ENCODE results near the gene SPDYE6. TPM values are rescaled to one million over a fixed set of nuclear protein-coding genes. Genes with fewer than 3 reads are reported as not detected.

The SPDYE6 gene
- total and polyA plus RNA-seq, 4 donors, result 0.08 to 0.10 TPM; not detected in 2

GRCh38 chr7:102318482-102318971 is 37.7 kb downstream of the SPDYE6 start:
- Histone ChIP-seq H3K27me3 (ENCODE audit: control insufficient read depth in 3 of 3, insufficient read depth in 3 of 3, low read length in 2 of 3) (no peaks in the 10 kb centered on the region), H3K27ac (ENCODE audit: low read depth in 1 of 2, low read length in 1 of 2) (peak overlapping the region in 1 of 2 donors; percentile 59), H3K4me1 (ENCODE audit: control insufficient read depth in 5 of 5, insufficient read depth in 5 of 5, low read length in 5 of 5) (peaks cover 0 to 12% (median 0%) of the 10 kb centered on the region in 5 donors), H3K9me3 (ENCODE audit: control insufficient read depth in 4 of 4, insufficient read depth in 3 of 4, low read length in 3 of 4) (no peaks in the 10 kb centered on the region), H3K9ac (ENCODE audit: insufficient read depth in 1 of 2, low read length in 2 of 2) (no peak overlapping the region), H3K36me3 (ENCODE audit: control insufficient read depth in 4 of 4, insufficient read depth in 4 of 4, low read length in 4 of 4) (peaks cover 0 to 13% (median 0%) of the 10 kb centered on the region in 4 donors), H3K4me3 (no peak overlapping the region)
- TF ChIP-seq CTCF (IDR thresholded peaks at IDR 0.05; ENCODE audit: control extremely low read depth, extremely low read depth), result no peak
- DNase-seq, result peak in 1 of 3 donors; percentile 26
- ATAC-seq (ENCODE audit: insufficient read depth, low FRiP score), result no peak
- WGBS, 2 donors, result 66 to 72% methylated on average over 7 of the region's 7 CpGs

DNA sequence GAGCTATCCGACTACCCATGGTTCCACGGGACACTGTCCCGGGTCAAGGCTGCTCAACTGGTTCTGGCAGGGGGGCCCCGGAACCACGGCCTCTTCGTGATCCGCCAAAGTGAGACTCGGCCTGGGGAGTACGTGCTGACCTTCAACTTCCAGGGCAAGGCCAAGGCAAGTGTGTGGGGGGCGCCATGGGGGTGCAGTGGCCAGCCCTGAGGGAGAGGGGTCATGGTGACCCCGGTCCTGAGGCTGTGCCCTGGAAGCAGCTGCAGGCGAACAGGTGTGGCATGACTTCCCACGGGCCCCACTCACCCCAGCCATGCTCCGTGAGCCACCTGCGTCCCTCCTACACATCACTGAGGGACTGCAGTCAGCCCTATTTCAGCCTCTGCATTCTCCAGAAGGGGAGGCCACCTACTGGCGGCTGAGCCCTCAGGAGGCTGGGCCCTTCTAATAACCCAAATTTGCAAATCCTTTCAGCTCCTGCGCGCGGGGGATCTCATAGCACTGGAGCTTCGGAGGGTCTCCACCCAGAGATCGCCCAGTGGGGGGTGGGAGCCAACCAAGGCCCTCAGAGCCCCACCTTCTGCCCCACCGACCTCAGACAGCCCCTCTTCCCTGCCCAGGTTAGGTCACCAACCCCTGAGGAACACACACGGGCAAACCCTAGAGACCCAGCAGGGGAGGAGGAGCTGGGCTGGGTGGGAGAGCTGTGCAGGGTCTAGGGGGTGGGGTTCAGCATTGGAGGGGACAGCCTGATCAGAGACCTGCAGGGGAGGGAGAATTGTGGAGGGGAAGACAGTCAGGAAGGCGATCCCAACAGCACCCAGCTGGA is 38.8 kb downstream of the SPDYE6 start:
- peak in 1 of 3 donors; percentile 18 for DNase-seq
- WGBS, 2 donors, result 89 to 93% methylated on average over 24 of the region's 24 CpGs
- TF ChIP-seq CTCF (IDR thresholded peaks at IDR 0.05; ENCODE audit: control extremely low read depth, extremely low read depth), result no peak
- ATAC-seq (ENCODE audit: insufficient read depth, low FRiP score), result no peak
- no peaks in the 10 kb centered on the region for H3K9me3 ChIP-seq (ENCODE audit: control insufficient read depth in 4 of 4, insufficient read depth in 3 of 4, low read length in 3 of 4)
- H3K36me3 ChIP-seq (ENCODE audit: control insufficient read depth in 4 of 4, insufficient read depth in 4 of 4, low read length in 4 of 4), result peaks cover 0 to 13% (median 0%) of the 10 kb centered on the region in 4 donors
- H3K4me3 ChIP-seq, result no peak overlapping the region
- H3K9ac ChIP-seq (ENCODE audit: insufficient read depth in 1 of 2, low read length in 2 of 2), result no peak overlapping the region
- H3K27ac ChIP-seq (ENCODE audit: low read depth in 1 of 2, low read length in 1 of 2), result no peak overlapping the region
- no peaks in the 10 kb centered on the region for H3K27me3 ChIP-seq (ENCODE audit: control insufficient read depth in 3 of 3, insufficient read depth in 3 of 3, low read length in 2 of 3)
- peaks cover 0 to 12% (median 0%) of the 10 kb centered on the region in 5 donors for H3K4me1 ChIP-seq (ENCODE audit: control insufficient read depth in 5 of 5, insufficient read depth in 5 of 5, low read length in 5 of 5)

- ATAC-seq (ENCODE audit: insufficient read depth, low FRiP score) (no peak), DNase-seq (no peak)
- no peaks in the 10 kb centered on the region for H3K27me3 ChIP-seq (ENCODE audit: control insufficient read depth in 3 of 3, insufficient read depth in 3 of 3, low read length in 2 of 3)
- H3K27ac ChIP-seq (ENCODE audit: low read depth in 1 of 2, low read length in 1 of 2), result no peak overlapping the region
- peaks cover 0 to 3% (median 0%) of the 10 kb centered on the region in 5 donors for H3K4me1 ChIP-seq (ENCODE audit: control insufficient read depth in 5 of 5, insufficient read depth in 5 of 5, low read length in 5 of 5)
- no peaks in the 10 kb centered on the region for H3K9me3 ChIP-seq (ENCODE audit: control insufficient read depth in 4 of 4, insufficient read depth in 3 of 4, low read length in 3 of 4)
- H3K36me3 ChIP-seq (ENCODE audit: control insufficient read depth in 4 of 4, insufficient read depth in 4 of 4, low read length in 4 of 4), result peaks cover 0 to 16% (median 0%) of the 10 kb centered on the region in 4 donors
- TF ChIP-seq CTCF (IDR thresholded peaks at IDR 0.05; ENCODE audit: control extremely low read depth, extremely low read depth), result no peak
- WGBS, 2 donors, result 93 to 94% methylated on average over 22 of the region's 22 CpGs
- H3K9ac ChIP-seq (ENCODE audit: insufficient read depth in 1 of 2, low read length in 2 of 2), result no peak overlapping the region
- no peak overlapping the region for H3K4me3 ChIP-seq
These were observed 42.1 kb downstream of the SPDYE6 start for GRCh38 chr7:102313997-102314780.

Measured in lung (tissue), 12 donors.